Measurements from ENCODE around the gene TTLL5.

TTLL5 gene

DNA sequence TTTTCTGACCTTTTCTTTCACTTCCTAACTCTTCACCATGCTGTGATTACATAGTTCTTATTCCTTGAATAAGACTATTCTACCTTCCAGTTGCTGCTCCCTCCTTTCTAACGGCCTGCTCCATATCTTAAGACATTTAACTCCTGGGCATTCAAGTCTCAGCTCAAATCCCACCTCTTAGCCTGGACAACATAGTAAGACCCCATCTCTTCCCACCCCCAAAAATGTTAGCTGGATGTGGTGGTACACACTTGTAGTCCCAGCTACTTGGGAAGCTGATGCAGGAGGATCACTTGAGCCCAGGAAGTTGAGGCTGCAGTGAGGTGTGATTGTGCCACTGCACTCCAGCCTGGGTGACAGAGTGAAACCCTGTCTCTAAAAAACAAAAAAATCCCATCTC, 11.3 kb upstream of the TTLL5 start:
- TF ChIP-seq, protein P1, sequence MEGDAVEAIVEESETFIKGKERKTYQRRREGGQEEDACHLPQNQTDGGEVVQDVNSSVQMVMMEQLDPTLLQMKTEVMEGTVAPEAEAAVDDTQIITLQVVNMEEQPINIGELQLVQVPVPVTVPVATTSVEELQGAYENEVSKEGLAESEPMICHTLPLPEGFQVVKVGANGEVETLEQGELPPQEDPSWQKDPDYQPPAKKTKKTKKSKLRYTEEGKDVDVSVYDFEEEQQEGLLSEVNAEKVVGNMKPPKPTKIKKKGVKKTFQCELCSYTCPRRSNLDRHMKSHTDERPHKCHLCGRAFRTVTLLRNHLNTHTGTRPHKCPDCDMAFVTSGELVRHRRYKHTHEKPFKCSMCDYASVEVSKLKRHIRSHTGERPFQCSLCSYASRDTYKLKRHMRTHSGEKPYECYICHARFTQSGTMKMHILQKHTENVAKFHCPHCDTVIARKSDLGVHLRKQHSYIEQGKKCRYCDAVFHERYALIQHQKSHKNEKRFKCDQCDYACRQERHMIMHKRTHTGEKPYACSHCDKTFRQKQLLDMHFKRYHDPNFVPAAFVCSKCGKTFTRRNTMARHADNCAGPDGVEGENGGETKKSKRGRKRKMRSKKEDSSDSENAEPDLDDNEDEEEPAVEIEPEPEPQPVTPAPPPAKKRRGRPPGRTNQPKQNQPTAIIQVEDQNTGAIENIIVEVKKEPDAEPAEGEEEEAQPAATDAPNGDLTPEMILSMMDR (IDR thresholded peaks at IDR 0.05; ENCODE audit: borderline replicate concordance, insufficient read depth, low read depth, low read length): no peak
- no peak overlapping the region for H3K4me3 ChIP-seq (ENCODE audit: low read depth, low read length)

DNA sequence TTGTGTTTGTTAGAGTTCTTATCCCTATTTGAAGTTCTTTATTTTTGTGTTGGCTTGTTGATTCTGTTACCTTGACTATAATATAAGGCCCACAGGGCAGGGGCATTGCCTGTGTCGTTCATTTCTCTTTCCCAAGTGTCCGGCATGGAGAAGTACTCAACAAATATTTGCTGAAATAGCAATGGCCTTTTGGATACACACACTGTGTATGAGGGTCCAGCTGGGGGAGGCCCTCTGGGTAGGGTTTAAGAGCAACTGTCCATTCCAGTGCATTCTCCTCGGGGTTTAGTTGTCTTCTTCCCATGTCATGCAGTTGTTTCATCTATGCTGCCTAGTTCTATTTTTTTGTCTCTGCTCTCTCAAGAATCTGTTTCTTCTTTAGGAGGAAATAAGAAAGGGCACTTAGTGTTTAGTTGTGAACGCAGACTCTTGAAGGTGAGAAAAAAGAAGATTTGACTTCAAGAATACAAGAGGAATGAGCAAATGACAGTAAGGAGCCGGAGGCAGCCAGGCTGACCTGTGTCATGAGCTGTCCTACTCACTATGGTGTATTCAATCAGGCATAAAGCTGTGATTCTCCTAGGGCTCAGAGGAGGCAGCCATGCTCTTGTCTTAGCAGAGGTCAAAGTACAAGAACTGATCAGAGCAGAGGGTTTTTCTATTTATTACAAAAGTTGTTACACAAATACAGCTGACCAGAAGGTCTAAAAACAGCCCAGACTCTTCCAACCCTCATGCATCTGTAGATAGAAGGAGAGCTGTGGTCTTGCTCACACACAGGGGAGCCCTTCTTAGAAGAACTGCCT, 10.6 kb upstream of the TTLL5 start:
- H3K4me3 ChIP-seq (ENCODE audit: low read depth, low read length): no peak overlapping the region
- TF ChIP-seq, protein P1 (IDR thresholded peaks at IDR 0.05; ENCODE audit: borderline replicate concordance, insufficient read depth, low read depth, low read length): no peak

DNA sequence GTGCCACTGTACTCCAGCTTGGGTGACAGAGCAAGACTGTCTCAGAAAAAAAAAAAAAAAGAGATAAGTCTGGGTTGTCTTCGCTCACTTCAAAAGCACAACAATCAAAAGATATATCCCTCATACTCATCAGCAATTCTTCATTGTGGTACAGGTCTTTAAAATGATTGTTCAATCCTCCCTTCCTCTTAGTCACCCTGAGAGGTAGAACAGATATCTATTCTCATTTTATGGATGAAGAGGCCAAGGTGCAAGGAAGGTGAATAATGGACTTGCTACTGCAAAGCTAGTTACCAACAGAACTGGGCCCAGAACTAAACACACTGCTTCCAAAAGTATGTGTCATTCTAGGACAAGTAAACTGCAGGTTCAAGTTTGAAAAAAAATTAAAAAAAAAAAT, 7.5 kb upstream of the TTLL5 start:
- H3K4me3 ChIP-seq (ENCODE audit: low read depth, low read length): no peak overlapping the region
- TF ChIP-seq, protein P1 (IDR thresholded peaks at IDR 0.05; ENCODE audit: borderline replicate concordance, insufficient read depth, low read depth, low read length): no peak

DNA sequence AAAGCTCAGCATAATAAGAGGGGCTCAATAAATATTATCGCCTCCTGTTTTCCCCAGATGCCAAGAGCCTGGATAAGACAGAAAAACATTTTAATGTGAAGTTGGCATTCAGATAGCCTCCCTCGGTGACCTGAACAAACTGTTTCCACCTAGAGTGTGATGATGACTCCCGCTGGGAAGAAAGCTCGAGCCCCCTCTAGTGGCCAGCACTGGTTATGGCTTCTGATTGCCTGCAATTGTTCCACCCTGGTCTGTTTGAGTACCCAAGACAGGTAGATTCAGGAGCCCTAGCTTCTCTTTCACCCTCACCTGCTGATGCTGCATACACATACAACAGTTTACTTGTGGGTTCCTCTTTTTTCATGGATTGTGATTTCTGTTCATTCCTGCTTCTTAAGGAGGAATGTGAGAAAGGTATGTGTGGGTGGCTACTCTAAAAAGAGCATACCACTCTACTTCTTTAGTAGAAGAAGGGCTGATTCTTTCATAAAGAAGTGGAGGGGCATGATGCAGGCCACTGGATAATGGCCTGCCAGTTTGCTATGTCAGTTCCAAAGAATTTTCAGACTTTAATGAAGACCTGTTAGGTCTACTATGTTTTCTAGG, 6.8 kb upstream of the TTLL5 start:
- H3K4me3 ChIP-seq (ENCODE audit: low read depth, low read length): no peak overlapping the region

DNA sequence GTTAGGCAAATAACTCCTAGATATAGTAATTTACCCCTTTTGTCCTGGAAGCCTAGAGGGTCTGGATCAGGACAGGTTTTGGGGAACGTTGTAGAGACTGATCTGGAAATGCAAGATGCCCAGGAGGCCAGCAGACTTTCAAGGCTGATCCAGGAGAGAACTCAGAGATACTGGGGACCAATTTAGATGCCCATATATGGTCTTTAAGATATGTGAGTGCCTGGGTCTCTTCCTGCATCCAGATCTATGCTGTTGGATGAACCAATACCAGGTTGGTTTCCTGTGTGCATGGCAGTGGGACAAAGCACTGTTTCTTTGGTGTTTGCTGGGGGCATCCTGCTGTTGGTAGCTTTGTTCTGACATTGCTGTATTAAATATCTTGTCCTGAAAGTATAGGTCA, 5.8 kb upstream of the TTLL5 start:
- TF ChIP-seq, protein P1 (IDR thresholded peaks at IDR 0.05; ENCODE audit: borderline replicate concordance, insufficient read depth, low read depth, low read length): no peak
- no peak overlapping the region for H3K4me3 ChIP-seq (ENCODE audit: low read depth, low read length)

More for the DNA sequence above, 6.8 kb upstream of the TTLL5 start:
- TF ChIP-seq, protein P1 (IDR thresholded peaks at IDR 0.05; ENCODE audit: borderline replicate concordance, insufficient read depth, low read depth, low read length): peak; percentile 92

DNA sequence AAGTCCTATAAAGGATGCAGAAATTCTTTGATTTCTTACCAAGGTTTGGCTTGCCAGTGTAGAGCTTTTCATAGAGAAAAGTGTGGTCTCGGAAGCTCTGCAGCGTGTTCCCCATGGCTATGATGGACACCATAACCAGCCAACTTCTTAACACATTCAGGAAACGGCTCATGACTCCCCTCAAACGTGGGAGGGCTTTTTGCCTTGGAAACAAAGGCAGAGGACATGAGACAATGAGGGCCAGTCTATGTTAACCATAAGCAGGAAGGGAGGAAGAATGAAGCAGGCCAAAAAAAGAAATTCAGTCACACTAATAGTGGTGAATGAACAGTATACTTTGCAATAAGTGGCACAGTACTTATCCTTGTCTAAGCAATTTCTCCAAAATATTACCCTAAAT, 3.7 kb upstream of the TTLL5 start:
- TF ChIP-seq, protein P1 (IDR thresholded peaks at IDR 0.05; ENCODE audit: borderline replicate concordance, insufficient read depth, low read depth, low read length): no peak
- no peak overlapping the region for H3K4me3 ChIP-seq (ENCODE audit: low read depth, low read length)

DNA sequence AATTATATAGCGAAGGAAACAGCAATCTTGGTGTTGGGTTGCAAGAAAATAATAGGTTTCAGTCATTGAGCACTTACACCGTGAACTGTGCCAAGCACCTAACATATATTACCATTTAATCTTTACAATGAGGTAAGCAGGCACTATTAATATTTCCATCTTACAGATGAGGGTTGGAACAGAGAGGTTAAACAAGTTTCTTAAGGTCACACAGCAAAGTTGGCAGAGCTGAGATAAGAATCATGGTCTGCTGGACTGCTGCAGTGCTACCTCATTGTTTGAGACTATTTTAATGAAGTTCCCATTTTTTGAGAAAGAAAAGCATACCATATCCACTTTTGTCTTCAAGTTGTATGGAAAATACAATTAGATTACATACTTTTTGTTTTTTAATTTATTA, 2.1 kb upstream of the TTLL5 start:
- TF ChIP-seq, protein P1 (IDR thresholded peaks at IDR 0.05; ENCODE audit: borderline replicate concordance, insufficient read depth, low read depth, low read length): no peak
- H3K4me3 ChIP-seq (ENCODE audit: low read depth, low read length): no peak overlapping the region

All from GM12875 (cell line).